VCaP (cell line): ENCODE data around the gene PIP4K2A.
A peak's percentile ranks its signal among the peaks of the same experiment; 100 is the strongest.

Experiments used
- H3K27ac ChIP-seq: fragments of 450-650 bp; 2 replicates; pipeline ENCODE4 v1.5.1; 2017
- CTCF ChIP-seq: fragments of 450-650 bp; conservative IDR thresholded peaks from 2 replicates; pipeline ENCODE4 v1.5.1; 2017; ENCODE audit warnings: mild to moderate bottlenecking, moderate library complexity

Gene PIP4K2A

GRCh38 chr10:22662733-22663330 lies 51.5 kb downstream of the PIP4K2A start:
- no peak overlapping the region for H3K27ac ChIP-seq
- TF ChIP-seq CTCF, result no peak

- no peak overlapping the region for H3K27ac ChIP-seq
- no peak for TF ChIP-seq CTCF
These were observed 54.5 kb downstream of the PIP4K2A start for GRCh38 chr10:22659866-22660265.

GRCh38 chr10:22658745-22659410 lies 55.5 kb downstream of the PIP4K2A start:
- no peak overlapping the region for H3K27ac ChIP-seq
- no peak for TF ChIP-seq CTCF

- H3K27ac ChIP-seq, result no peak overlapping the region
- TF ChIP-seq CTCF, result no peak
These were observed 56.7 kb downstream of the PIP4K2A start for GRCh38 chr10:22657566-22658225.

- H3K27ac ChIP-seq, result no peak overlapping the region
These were observed 57.4 kb downstream of the PIP4K2A start for GRCh38 chr10:22657024-22657423.

GRCh38 chr10:22656036-22656435 lies 58.3 kb downstream of the PIP4K2A start:
- TF ChIP-seq CTCF, result no peak
- H3K27ac ChIP-seq, result peak overlapping the region; percentile 82

More at GRCh38 chr10:22657024-22657423, 57.4 kb downstream of the PIP4K2A start:
- TF ChIP-seq CTCF, result no peak

- H3K27ac ChIP-seq, result peak overlapping the region; percentile 82
- TF ChIP-seq CTCF, result peak; percentile 21
These were observed 58.9 kb downstream of the PIP4K2A start for GRCh38 chr10:22655312-22655981.
